HepG2 (cell line): ENCODE data around the gene HACL1. TPM values are rescaled to one million over a fixed set of nuclear protein-coding genes. Genes with fewer than 3 reads are reported as not detected.

ENCODE experiments used
- BCL6 ChIP-seq: IDR thresholded peaks from 2 replicates; pipeline ENCODE4 v1.6.1; 2016; ENCODE audit warnings: missing genetic modification reagents, missing compliant biosample characterization
- BCLAF1 ChIP-seq: fragments of 450-650 bp; IDR thresholded peaks from 2 replicates; pipeline ENCODE4 v1.6.1; 2017; ENCODE audit warnings: mild to moderate bottlenecking
- CC2D1A ChIP-seq: sonication (generic); formaldehyde crosslinking; IDR thresholded peaks from 2 replicates; pipeline ENCODE4 v1.8.1; 2023; ENCODE audit warnings: mild to moderate bottlenecking, missing genetic modification reagents
- CEBPB ChIP-seq: IDR thresholded peaks from 2 replicates; pipeline ENCODE4 v1.6.1; 2011; ENCODE audit warnings: low read depth, low read length, improper control_type of control experiment, borderline replicate concordance
- CEBPG ChIP-seq: IDR thresholded peaks from 2 replicates; pipeline ENCODE4 v1.6.1; 2016
- CHD2 ChIP-seq: IDR thresholded peaks from 2 replicates; pipeline ENCODE4 v1.6.1; 2011; ENCODE audit warnings: low read depth, low read length, improper control_type of control experiment
- DNMT1 ChIP-seq: sonication (generic); formaldehyde crosslinking; IDR thresholded peaks from 2 replicates; pipeline ENCODE4 v1.5.1; 2020; ENCODE audit warnings: mild to moderate bottlenecking, missing genetic modification reagents
- DPF2 ChIP-seq: sonication (generic); formaldehyde crosslinking; IDR thresholded peaks from 2 replicates; pipeline ENCODE4 v1.4.0; 2020; ENCODE audit warnings: mild to moderate bottlenecking, low read depth, missing genetic modification reagents, borderline replicate concordance
- FOXA3 ChIP-seq: IDR thresholded peaks from 2 replicates; pipeline ENCODE4 v1.6.1; 2016; ENCODE audit warnings: missing genetic modification reagents, missing compliant biosample characterization
- FOXC1 ChIP-seq: sonication (generic); formaldehyde crosslinking; IDR thresholded peaks from 2 replicates; pipeline ENCODE4 v1.8.0; 2022; ENCODE audit warnings: mild to moderate bottlenecking, missing genetic modification reagents, borderline replicate concordance
- HOXA5 ChIP-seq: sonication (generic); formaldehyde crosslinking; IDR thresholded peaks from 2 replicates; pipeline ENCODE4 v1.4.0; 2020; ENCODE audit warnings: missing genetic modification reagents
- KAT2B ChIP-seq: fragments of 150-350 bp; IDR thresholded peaks from 2 replicates; pipeline ENCODE4 v1.6.1; 2014; ENCODE audit warnings: low read depth, low read length, borderline replicate concordance
- NCOR1 ChIP-seq: fragments of 200-600 bp; sonication (generic); IDR thresholded peaks from 2 replicates; pipeline ENCODE4 v1.7.0; 2017; ENCODE audit warnings: antibody characterized with exemption, low read length, borderline replicate concordance
- NFYB ChIP-seq: sonication (generic); formaldehyde crosslinking; IDR thresholded peaks from 2 replicates; pipeline ENCODE4 v1.4.0; 2020; ENCODE audit warnings: missing genetic modification reagents
- NR2F2 ChIP-seq: IDR thresholded peaks from 2 replicates; pipeline ENCODE4 v1.6.1; 2012; ENCODE audit warnings: low read depth, inconsistent platforms, borderline replicate concordance
- RARG ChIP-seq: sonication (generic); formaldehyde crosslinking; IDR thresholded peaks from 2 replicates; pipeline ENCODE4 v1.4.0; 2020; ENCODE audit warnings: low read depth, mild to moderate bottlenecking, missing genetic modification reagents
- RNF2 ChIP-seq: fragments of 450-650 bp; conservative IDR thresholded peaks from 2 replicates; pipeline ENCODE4 v1.6.1; 2016; ENCODE audit warnings: low read depth
- RXRA ChIP-seq: sonication (generic); formaldehyde crosslinking; IDR thresholded peaks from 2 replicates; pipeline ENCODE4 v1.5.1; 2020; ENCODE audit warnings: missing genetic modification reagents
- SP1 ChIP-seq, 2 experiments: fragments of 450-650 bp in 1 of 2; sonication (generic) in 1 of 2; formaldehyde crosslinking in 1 of 2; IDR thresholded peaks; 2 replicates each; pipeline versions ENCODE4 v1.4.0 to v1.6.1; 2016 to 2020; ENCODE audit warnings: missing genetic modification reagents in 1 of 2
- SP4 ChIP-seq: sonication (generic); formaldehyde crosslinking; IDR thresholded peaks from 2 replicates; pipeline ENCODE4 v1.8.1; 2023; ENCODE audit warnings: mild to moderate bottlenecking, missing genetic modification reagents
- SYNCRIP ChIP-seq: fragments of 200-400 bp; formaldehyde crosslinking; IDR thresholded peaks from 2 replicates; pipeline ENCODE4 v1.6.1; 2018; ENCODE audit warnings: mild to moderate bottlenecking, low read depth, low read length; ENCODE audit not compliant: insufficient read depth
- WIZ ChIP-seq: sonication (generic); formaldehyde crosslinking; IDR thresholded peaks from 2 replicates; pipeline ENCODE4 v1.5.1; 2020; ENCODE audit warnings: mild to moderate bottlenecking, missing genetic modification reagents
- ZBTB42 ChIP-seq: sonication (generic); formaldehyde crosslinking; IDR thresholded peaks from 2 replicates; pipeline ENCODE4 v1.5.0; 2020; ENCODE audit warnings: mild to moderate bottlenecking, missing genetic modification reagents
- ZNF253 ChIP-seq: sonication (generic); formaldehyde crosslinking; IDR thresholded peaks from 2 replicates; pipeline ENCODE4 v1.8.0; 2022; ENCODE audit warnings: mild to moderate bottlenecking, missing genetic modification reagents, borderline replicate concordance
- ZNF326 ChIP-seq: sonication (generic); formaldehyde crosslinking; IDR thresholded peaks from 2 replicates; pipeline ENCODE4 v1.4.0; 2020; ENCODE audit warnings: missing genetic modification reagents, borderline replicate concordance
- ZNF468 ChIP-seq: sonication (generic); formaldehyde crosslinking; IDR thresholded peaks from 2 replicates; pipeline ENCODE4 v1.8.0; 2022; ENCODE audit warnings: mild to moderate bottlenecking, moderate library complexity, missing genetic modification reagents
- ZNF564 ChIP-seq: sonication (generic); formaldehyde crosslinking; IDR thresholded peaks from 2 replicates; pipeline ENCODE4 v1.8.1; 2023; ENCODE audit warnings: mild to moderate bottlenecking, missing genetic modification reagents
- ZNF580 ChIP-seq: IDR thresholded peaks from 2 replicates; pipeline ENCODE4 v1.6.1; 2016; ENCODE audit warnings: low read depth, borderline replicate concordance
- ZNF776 ChIP-seq: sonication (generic); formaldehyde crosslinking; IDR thresholded peaks from 2 replicates; pipeline ENCODE4 v1.4.0; 2020; ENCODE audit warnings: mild to moderate bottlenecking, missing genetic modification reagents
- ZSCAN29 ChIP-seq: sonication (generic); formaldehyde crosslinking; conservative IDR thresholded peaks from 2 replicates; pipeline ENCODE4 v1.4.0; 2020; ENCODE audit warnings: mild to moderate bottlenecking, missing genetic modification reagents
- polyA plus RNA-seq, 8 experiments: library from polyadenylated mRNA; depleted of rRNA in 3 of 8; stranded (reverse) in 7 of 8; unstranded in 1 of 8; fragments of >200 nt; fragmentation: Illumina TruSeq in 4 of 8; extraction: Trizol in 4 of 8; gene quantifications; 2 replicates each; pipeline versions ENCODE4 v1.2.1 to v1.2.3, GENCODE V29; 2011 to 2016; ENCODE audit warnings: low read depth in 4 of 8, missing spikeins in 1 of 8, mixed read lengths in 1 of 8; ENCODE audit not compliant: insufficient read depth in 1 of 8
- total RNA-seq, 5 experiments: library from RNA; depleted of rRNA; stranded (reverse); fragments of >200 nt; fragmentation: Illumina TruSeq; extraction: Trizol; gene quantifications; 2 replicates each; pipeline ENCODE4 v1.2.3, GENCODE V29; 2016; ENCODE audit warnings: low read depth in 1 of 5

Gene HACL1
- total and polyA plus RNA-seq, 2 of the 13 experiments (the other 11 are each of a cell fraction or from before 2014, with no cell fraction given): 22.1 to 25.7 TPM

- TF ChIP-seq RNF2 (peak; percentile 37; the same call in 1 of the 2 replicates), HOXA5 (no peak; the same call in 1 of the 2 replicates), FOXA3 (CRISPR knock-in tag) (peak; percentile 99), ZNF776 (peak; percentile 32; the same call in 1 of the 2 replicates), RARG (CRISPR knock-in tag) (peak; percentile 74; the same call in 1 of the 2 replicates), ZSCAN29 (CRISPR knock-in tag) (peak; percentile 55; the same call in 1 of the 2 replicates), SP4 (CRISPR knock-in tag) (peak; percentile 70; the same call in 1 of the 2 replicates), SYNCRIP (no peak), BCL6 (CRISPR knock-in tag) (0 out of 2 replicates have a peak, but pooled peaks have one; percentile 10), ZNF253 (CRISPR knock-in tag) (0 out of 2 replicates have a peak, but pooled peaks have one; percentile 71), ZNF580 (peak; percentile 79; the same call in 1 of the 2 replicates), CHD2 (peak; percentile 80), DPF2 (CRISPR knock-in tag) (no peak), ZNF468 (no peak), SP1 (IDR thresholded peaks at IDR 0.05) (no peak), SP1 (CRISPR knock-in tag; IDR thresholded peaks at IDR 0.05) (peak; percentile 56), ZBTB42 (CRISPR knock-in tag) (0 out of 2 replicates have a peak, but pooled peaks have one; percentile 71), KAT2B (no peak), CEBPB (no peak), ZNF326 (CRISPR knock-in tag) (no peak), NCOR1 (no peak; the same call in 1 of the 2 replicates), BCLAF1 (no peak), CC2D1A (CRISPR knock-in tag) (no peak), WIZ (CRISPR knock-in tag) (peak; percentile 19; the same call in 1 of the 2 replicates), ZNF564 (CRISPR knock-in tag) (no peak; the same call in 1 of the 2 replicates), NR2F2 (no peak), RXRA (CRISPR knock-in tag) (peak; percentile 61; the same call in 1 of the 2 replicates), FOXC1 (CRISPR knock-in tag) (peak; percentile 72; the same call in 1 of the 2 replicates), CEBPG (CRISPR knock-in tag) (0 out of 2 replicates have a peak, but pooled peaks have one; percentile 0), DNMT1 (CRISPR knock-in tag) (no peak; the same call in 1 of the 2 replicates), NFYB (CRISPR knock-in tag) (peak; percentile 98)
Observed at GRCh38 chr3:15601399-15602145, at the start of gene HACL1, which contains the start of gene BTD (continued).
